Pericardium fibroblast (primary cell): ENCODE data around the gene CCNH. TPM values are rescaled to one million over a fixed set of nuclear protein-coding genes. Genes with fewer than 3 reads are reported as not detected.

Experiments
- total RNA-seq: library from RNA; depleted of rRNA; stranded (reverse); fragments of >200 nt; gene quantifications from 2 replicates; pipeline ENCODE4 v1.2.3, GENCODE V29; 2015

CCNH gene
- 37.2 and 48.2 TPM in 2 replicates for total RNA-seq

DNA sequence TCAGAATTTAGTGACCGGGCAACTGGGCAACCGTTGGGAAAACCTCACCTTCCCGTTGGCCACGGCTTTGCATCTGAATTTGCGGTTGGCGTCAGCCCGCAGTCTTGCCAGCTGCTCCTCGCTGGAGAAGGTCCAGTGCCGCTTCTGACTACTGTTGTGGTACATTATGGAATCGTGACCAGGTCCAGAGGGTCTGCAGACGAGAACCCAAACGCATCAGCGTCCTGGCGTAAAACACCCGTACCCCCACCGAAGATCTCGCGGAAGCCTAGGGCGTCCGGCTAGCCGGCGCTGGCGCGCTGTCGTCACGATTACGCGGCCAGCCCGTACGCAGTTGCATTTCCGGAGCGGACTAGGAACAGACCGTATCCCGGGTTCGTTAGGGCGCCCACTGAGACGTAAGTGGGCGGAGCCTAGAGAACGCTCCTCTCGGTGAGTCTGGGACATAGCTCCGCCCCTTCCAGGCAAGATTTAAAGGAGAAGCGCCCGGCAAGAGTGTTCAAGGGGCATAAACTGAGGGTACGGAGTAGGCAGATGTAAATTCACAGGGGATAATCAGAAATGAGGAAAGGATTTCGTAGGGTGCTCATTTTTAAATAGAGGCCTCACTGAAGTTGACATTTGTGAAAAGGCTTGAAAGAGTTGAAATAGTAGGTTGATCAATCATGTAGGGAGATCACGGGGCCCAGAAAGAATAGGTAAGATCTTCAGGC is at the start of gene CCNH:
TSS of gene CCNH (minus strand) at position 301 of the 713 bp plus-strand sequence. CDS start at position 165, 136 bp downstream.

Other genes with a start within 250 kb of the CCNH start
- 16.6 and 26.3 TPM in 2 replicates for gene RASA1, start 145.0 kb downstream of the CCNH start, total RNA-seq